H1 (cell line): Measurements from ENCODE around the gene RAD51B. TPM values are rescaled to one million over a fixed set of nuclear protein-coding genes. Genes with fewer than 3 reads are reported as not detected.

Experiments used
- CTCF ChIA-PET: fragments of 300-600 bp; sonication (Branson Sonifier 250); formaldehyde crosslinking; loops from one replicate; lab custom pipeline; 2021; ENCODE audit not compliant: partially characterized antibody; lab: Charles Lee
- POLR2A ChIA-PET: fragments of 300-600 bp; sonication (Branson Sonifier 250); formaldehyde crosslinking; loops from one replicate; lab custom pipeline; 2021; ENCODE audit warnings: inconsistent platforms; ENCODE audit not compliant: partially characterized antibody; lab: Charles Lee
- DNase-seq, 2 experiments: peaks; one replicate each; pipeline versions ENCODE4 v3.0.0 to v3.0.0-alpha.2; 2010 to 2022; ENCODE audit warnings: low spot score in 2 of 2, low read depth in 1 of 2, mixed read lengths in 1 of 2
- FAIRE-seq: peaks from 2 replicates; lab custom pipeline; 2011; peaks lifted over from hg19 to GRCh38; lab: Jason Lieb, UNC
- H2AFZ ChIP-seq: 2 replicates; pipeline ENCODE4 v1.8.1; 2012; ENCODE audit warnings: low read length, inconsistent platforms
- H2AK5ac ChIP-seq: 2 replicates; pipeline ENCODE4 v1.6.1; 2013; ENCODE audit warnings: low read depth, low read length
- H2BK120ac ChIP-seq: replicated peaks from 2 replicates; pipeline ENCODE3; 2013; ENCODE audit warnings: low read depth, low read length, inconsistent platforms
- H2BK12ac ChIP-seq: 2 replicates; pipeline ENCODE4 v1.6.1; 2013; ENCODE audit warnings: low read depth, low read length
- H2BK15ac ChIP-seq: 2 replicates; pipeline ENCODE4 v1.6.1; 2013; ENCODE audit warnings: low read length
- H2BK20ac ChIP-seq: 2 replicates; pipeline ENCODE4 v1.6.1; 2013; ENCODE audit warnings: low read length
- H2BK5ac ChIP-seq: 2 replicates; pipeline ENCODE4 v1.6.1; 2013; ENCODE audit warnings: low read depth, low read length
- H3K14ac ChIP-seq: 2 replicates; pipeline ENCODE4 v1.6.1; 2013; ENCODE audit warnings: inconsistent platforms; ENCODE audit not compliant: insufficient read length
- H3K18ac ChIP-seq: 2 replicates; pipeline ENCODE4 v1.6.1; 2013; ENCODE audit warnings: low read length; ENCODE audit errors: extremely low read depth
- H3K23ac ChIP-seq: 2 replicates; pipeline ENCODE4 v1.6.1; 2013; ENCODE audit warnings: inconsistent platforms; ENCODE audit not compliant: insufficient read length
- H3K23me2 ChIP-seq: 2 replicates; pipeline ENCODE4 v1.6.1; 2013; ENCODE audit warnings: low read depth, low read length
- H3K27ac ChIP-seq: 2 replicates; pipeline ENCODE4 v1.6.1; 2011; ENCODE audit warnings: low read depth, low read length, inconsistent platforms
- H3K27me3 ChIP-seq, 4 experiments: replicated peaks in 1 of 4; 1 replicate in 1 of 4; 2 replicates in 3 of 4; pipeline versions ENCODE4 v1.6.1 to v1.8.1; 2011 to 2013; ENCODE audit warnings: low read length in 3 of 4, mild to moderate bottlenecking in 3 of 4, inconsistent platforms in 2 of 4, mixed read lengths in 2 of 4, moderate library complexity in 1 of 4; ENCODE audit not compliant: control insufficient read depth in 3 of 4, insufficient read depth in 3 of 4; ENCODE audit errors: extremely low read depth in 1 of 4
- H3K36me3 ChIP-seq, 4 experiments: 2 replicates each; pipeline versions ENCODE4 v1.6.1 to v1.8.1; 2011 to 2013; ENCODE audit warnings: mild to moderate bottlenecking in 4 of 4, low read length in 3 of 4, moderate library complexity in 2 of 4, control low read depth in 1 of 4, inconsistent platforms in 1 of 4; ENCODE audit not compliant: insufficient read depth in 4 of 4, control insufficient read depth in 2 of 4
- H3K4ac ChIP-seq: replicated peaks from 2 replicates; pipeline ENCODE3; 2013; ENCODE audit warnings: low read length, low read depth, mixed read lengths, inconsistent platforms; ENCODE audit not compliant: insufficient read length
- H3K4me1 ChIP-seq, 4 experiments: replicated peaks in 1 of 4; 1 replicate in 1 of 4; 2 replicates in 3 of 4; pipeline versions ENCODE4 v1.6.1 to v1.8.1; 2011 to 2013; ENCODE audit warnings: low read length in 3 of 4, inconsistent platforms in 2 of 4, mixed read lengths in 1 of 4; ENCODE audit not compliant: insufficient read depth in 4 of 4, control insufficient read depth in 3 of 4
- H3K4me2 ChIP-seq, 2 experiments: 2 replicates each; pipeline versions ENCODE4 v1.6.1 to v1.8.1; 2011 to 2013; ENCODE audit warnings: low read depth in 2 of 2, low read length in 2 of 2, control low read depth in 1 of 2, inconsistent platforms in 1 of 2, mild to moderate bottlenecking in 1 of 2; ENCODE audit not compliant: insufficient read depth in 1 of 2
- H3K4me3 ChIP-seq, 4 experiments: fragments of 200-600, 300-600 bp in 1 of 4; sonication (generic), shearing (Covaris generic), sonication (Bioruptor Twin) in 1 of 4; 2 replicates each; pipeline versions ENCODE4 v1.5.1 to v1.8.1; 2011 to 2016; ENCODE audit warnings: low read length in 4 of 4, low read depth in 3 of 4, control low read depth in 2 of 4, inconsistent platforms in 2 of 4, mild to moderate bottlenecking in 2 of 4, mixed read lengths in 1 of 4, moderate library complexity in 1 of 4; ENCODE audit not compliant: insufficient read depth in 2 of 4; ENCODE audit errors: extremely low read depth in 1 of 4
- H3K56ac ChIP-seq: replicated peaks from 2 replicates; pipeline ENCODE3; 2013; ENCODE audit warnings: low read depth, mild to moderate bottlenecking, mixed read lengths, low read length, inconsistent platforms; ENCODE audit not compliant: insufficient read length
- H3K79me1 ChIP-seq: 2 replicates; pipeline ENCODE4 v1.6.1; 2013; ENCODE audit warnings: low read depth, low read length, control low read depth
- H3K79me2 ChIP-seq, 2 experiments: 2 replicates each; pipeline versions ENCODE4 v1.6.1 to v1.8.1; 2012 to 2013; ENCODE audit warnings: low read length in 2 of 2, mild to moderate bottlenecking in 2 of 2, inconsistent platforms in 1 of 2; ENCODE audit not compliant: insufficient read depth in 2 of 2, control insufficient read depth in 1 of 2
- H3K9ac ChIP-seq, 4 experiments: replicated peaks in 1 of 4; 1 replicate in 1 of 4; 2 replicates in 3 of 4; pipeline versions ENCODE4 v1.6.1 to v1.8.1; 2011 to 2013; ENCODE audit warnings: low read depth in 3 of 4, low read length in 3 of 4, control low read depth in 2 of 4, mild to moderate bottlenecking in 2 of 4, moderate library complexity in 2 of 4, inconsistent platforms in 1 of 4; ENCODE audit errors: extremely low read depth in 1 of 4
- H3K9me3 ChIP-seq, 2 experiments: 2 replicates each; pipeline versions ENCODE4 v1.6.1 to v1.8.1; 2012 to 2013; ENCODE audit warnings: mild to moderate bottlenecking in 2 of 2, moderate library complexity in 2 of 2, control low read depth in 1 of 2, inconsistent platforms in 1 of 2, low read depth in 1 of 2, low read length in 1 of 2, mixed read lengths in 1 of 2; ENCODE audit not compliant: insufficient read depth in 2 of 2
- H4K20me1 ChIP-seq, 2 experiments: replicated peaks in 1 of 2; 2 replicates each; pipeline versions ENCODE3 to v1.8.1; 2011 to 2013; ENCODE audit warnings: inconsistent platforms in 2 of 2, low read length in 2 of 2, mild to moderate bottlenecking in 1 of 2; ENCODE audit not compliant: insufficient read depth in 2 of 2, control insufficient read depth in 1 of 2
- H4K5ac ChIP-seq: 2 replicates; pipeline ENCODE4 v1.6.1; 2013; ENCODE audit warnings: low read length, low read depth, mixed read lengths, inconsistent platforms; ENCODE audit not compliant: insufficient read length
- H4K8ac ChIP-seq: 2 replicates; pipeline ENCODE4 v1.8.0; 2013; ENCODE audit warnings: mild to moderate bottlenecking, moderate library complexity, low read length, inconsistent platforms; ENCODE audit not compliant: insufficient read depth; ENCODE audit errors: extremely low read depth
- H4K91ac ChIP-seq: replicated peaks from 2 replicates; pipeline ENCODE3; 2013; ENCODE audit warnings: low read length, mixed read lengths, inconsistent platforms; ENCODE audit not compliant: insufficient read length
- BRCA1 ChIP-seq: IDR thresholded peaks from 2 replicates; pipeline ENCODE4 v1.6.1; 2012; ENCODE audit warnings: low read depth, low read length, improper control_type of control experiment
- CHD1 ChIP-seq: IDR thresholded peaks from 2 replicates; pipeline ENCODE4 v1.6.1; 2012; ENCODE audit warnings: low read depth, low read length, improper control_type of control experiment
- WGBS, 2 experiments: shearing (Covaris generic) in 1 of 2; methylation state at CpG; one replicate each; pipeline versions ENCODE4 v1.1.6 to v1.1.7; 2013 to 2015; ENCODE audit warnings: low lambda C conversion rate in 2 of 2, mixed read lengths in 2 of 2, inconsistent platforms in 1 of 2, low coverage in 1 of 2, missing lambda C conversion rate in 1 of 2; ENCODE audit not compliant: insufficient replicate concordance in 2 of 2, insufficient coverage in 1 of 2, insufficient read length in 1 of 2; ENCODE audit errors: extremely low coverage in 1 of 2, missing lambda C conversion rate in 1 of 2; 5-methylcytosine and 5-hydroxymethylcytosine counted together
- polyA plus RNA-seq, 7 experiments: library from polyadenylated mRNA; depleted of rRNA in 3 of 7; stranded (reverse) in 5 of 7; unstranded in 2 of 7; fragments of >200 nt in 5 of 7; fragments of 200-250 nt in 2 of 7; gene quantifications; 1 replicate in 5 of 7; 2 replicates in 1 of 7; 4 replicates in 1 of 7; pipeline versions ENCODE4 v1.2.1 to v1.2.3, GENCODE V29; 2011 to 2013; ENCODE audit warnings: missing spikeins in 2 of 7, mixed read lengths in 2 of 7
- total RNA-seq: library from RNA; stranded (reverse); fragmentation: NEBNext Ultra II Directional; extraction: Animal tissue kit (Norgen Biotek cat#: 25700); gene quantifications from 2 replicates; pipeline ENCODE4 v1.2.1, GENCODE V29; 2021
- TF ChIP-seq, protein P1 (sequence below): IDR thresholded peaks from 2 replicates; pipeline ENCODE4 v1.6.1; 2011; ENCODE audit warnings: low read depth, mild to moderate bottlenecking, low read length; ENCODE audit not compliant: insufficient read depth

Gene RAD51B
- total and polyA plus RNA-seq, 2 of the 8 experiments (the other 6 are each of a cell fraction or from before 2014, with no cell fraction given), result 3.9 to 14.9 TPM

DNA sequence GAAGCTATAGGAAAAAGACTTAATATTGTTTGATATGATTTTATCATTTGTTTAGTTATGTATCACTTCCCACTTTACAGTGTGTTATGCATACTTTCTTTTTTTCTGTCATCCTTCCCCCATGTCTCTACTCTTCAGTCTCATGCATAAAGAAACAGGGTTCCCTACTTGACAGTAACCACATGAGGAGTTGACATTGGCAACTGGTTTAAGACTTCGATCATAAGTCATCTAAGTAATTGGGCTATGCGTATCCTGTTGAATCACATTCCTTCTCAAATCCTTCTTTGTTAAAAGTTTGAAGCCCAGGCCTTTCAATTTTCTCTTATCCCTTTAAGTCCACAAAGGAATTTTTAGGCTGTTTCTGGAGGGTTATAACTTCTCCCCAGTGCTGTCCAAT is 358.7 kb downstream of the RAD51B start:
- Histone ChIP-seq H3K9ac (no peak overlapping the region), H3K4ac (no peak overlapping the region), H3K27ac (no peak overlapping the region), H3K18ac (no peak overlapping the region), H2BK5ac (no peak overlapping the region), H3K36me3 (no peaks in the 10 kb centered on the region), H3K23me2 (no peaks in the 10 kb centered on the region), H4K20me1 (no peaks in the 10 kb centered on the region), H3K4me3 (no peak overlapping the region), H3K14ac (no peak overlapping the region), H3K79me1 (no peaks in the 10 kb centered on the region), H3K79me2 (no peaks in the 10 kb centered on the region; a peak in 1 of 4 replicates), H2BK12ac (no peak overlapping the region), H3K4me1 (peaks cover 0 to 7% (median 3%) of the 10 kb centered on the region in 4 experiments; a peak in 4 of 7 replicates), H2BK120ac (no peak overlapping the region), H3K23ac (no peak overlapping the region), H4K8ac (no peak overlapping the region), H4K5ac (no peak overlapping the region), H3K4me2 (no peak overlapping the region), H3K56ac (no peak overlapping the region), H4K91ac (no peak overlapping the region), H2BK15ac (no peak overlapping the region), H2AFZ (no peak overlapping the region)
- FAIRE-seq (no peak), DNase-seq (no peak)
- ChIA-PET POLR2A (no interaction called here), CTCF (interaction anchor here (0.6 kb wide), 1 partner anchor 608 kb away, joined by 3 read pairs; no protein-coding TSS in a partner anchor)
- WGBS, 2 experiments, result 100% methylated on average over 2 of the region's 2 CpGs; no CpG with 5 or more reads in 1 of the 2 experiments
- no peak for TF ChIP-seq CHD1
- no peak for TF ChIP-seq BRCA1
- TF ChIP-seq, protein P1, sequence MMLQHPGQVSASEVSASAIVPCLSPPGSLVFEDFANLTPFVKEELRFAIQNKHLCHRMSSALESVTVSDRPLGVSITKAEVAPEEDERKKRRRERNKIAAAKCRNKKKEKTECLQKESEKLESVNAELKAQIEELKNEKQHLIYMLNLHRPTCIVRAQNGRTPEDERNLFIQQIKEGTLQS, result no peak
- TF ChIP-seq, all 59 proteins: peak for 0
- Histone ChIP-seq H3K9me3 (no peaks in the 10 kb centered on the region), H2BK20ac (no peak overlapping the region), H3K27me3 (no peaks in the 10 kb centered on the region; a peak in 1 of 7 replicates), H2AK5ac (no peak overlapping the region)
